ENCODE data around the gene PSAP. TPM values are rescaled to one million over a fixed set of nuclear protein-coding genes. Genes with fewer than 3 reads are reported as not detected.
A peak's percentile ranks its signal among the peaks of the same experiment; 100 is the strongest.

The PSAP gene
- total and polyA plus RNA-seq, 8 donors = 225 to 781 (median 358) TPM

- peaks cover 4 to 38% (median 29%) of the 10 kb centered on the region in 3 donors for H3K4me1 ChIP-seq
- no peaks in the 10 kb centered on the region for H3K27me3 ChIP-seq
- no peak for FAIRE-seq
- intact Hi-C loops (cut with DNase I) = no loop called here
- peak in 3 of 4 donors; percentile 39 to 59 (median 47) for ATAC-seq
- no peak overlapping the region for H3K4me3 ChIP-seq
- no peak for TF ChIP-seq CTCF (IDR thresholded peaks at IDR 0.05)
- no peaks in the 10 kb centered on the region for H3K36me3 ChIP-seq
- H3K9me3 ChIP-seq = no peaks in the 10 kb centered on the region
- peak in 4 of 6 donors; percentile 55 to 60 (median 59) for DNase-seq
- H3K27ac ChIP-seq = no peak overlapping the region
- 44 to 50% methylated on average over 6 of the region's 6 CpGs for WGBS, 2 donors
Measured at GRCh38 chr10:71840177-71840957, 10.7 kb downstream of the PSAP start.

- WGBS, 2 donors = 70 to 79% methylated on average over 14 of the region's 14 CpGs
- Histone ChIP-seq H3K27me3 (no peaks in the 10 kb centered on the region), H3K4me1 (peaks cover 0 to 31% (median 17%) of the 10 kb centered on the region in 3 donors), H3K27ac (no peak overlapping the region), H3K36me3 (no peaks in the 10 kb centered on the region), H3K9me3 (no peaks in the 10 kb centered on the region), H3K4me3 (no peak overlapping the region)
- DNase-seq (no peak), FAIRE-seq (no peak), ATAC-seq (no peak)
- no peak for TF ChIP-seq CTCF (IDR thresholded peaks at IDR 0.05)
- intact Hi-C loops (cut with DNase I) = no loop called here
Measured at GRCh38 chr10:71838264-71839211, 12.5 kb downstream of the PSAP start.

GRCh38 chr10:71837098-71837827 lies 13.8 kb downstream of the PSAP start:
- no peak for TF ChIP-seq CTCF (IDR thresholded peaks at IDR 0.05)
- no peak for DNase-seq
- 79 to 81% methylated on average over 17 of the region's 17 CpGs for WGBS, 2 donors
- no peak for FAIRE-seq
- Histone ChIP-seq H3K4me3 (no peak overlapping the region), H3K27me3 (no peaks in the 10 kb centered on the region), H3K4me1 (peaks cover 0 to 23% (median 9%) of the 10 kb centered on the region in 3 donors), H3K27ac (peak overlapping the region in 2 of 4 donors; percentile 41 to 68), H3K36me3 (peaks cover 0 to 1% (median 0%) of the 10 kb centered on the region in 3 donors), H3K9me3 (no peaks in the 10 kb centered on the region)
- intact Hi-C loops (cut with DNase I) = no loop called here
- peak in 1 of 4 donors; percentile 26 for ATAC-seq

GRCh38 chr10:71836596-71836974 lies 14.5 kb downstream of the PSAP start:
- H3K36me3 ChIP-seq = peaks cover 0 to 8% (median 0%) of the 10 kb centered on the region in 3 donors
- peak in 3 of 4 donors; percentile 7 to 36 (median 15) for ATAC-seq
- intact Hi-C loops (cut with DNase I) = no loop called here
- no peak for DNase-seq
- WGBS, 2 donors = 63 to 70% methylated on average over 4 of the region's 4 CpGs
- no peak for FAIRE-seq
- H3K4me3 ChIP-seq = no peak overlapping the region
- peak overlapping the region in 2 of 4 donors; percentile 41 to 68 for H3K27ac ChIP-seq
- TF ChIP-seq CTCF (IDR thresholded peaks at IDR 0.05) = no peak
- no peaks in the 10 kb centered on the region for H3K27me3 ChIP-seq
- peaks cover 0 to 23% (median 9%) of the 10 kb centered on the region in 3 donors for H3K4me1 ChIP-seq
- H3K9me3 ChIP-seq = no peaks in the 10 kb centered on the region

All from pancreas (tissue), 10 donors.